IMR-90 (cell line): Measurements from ENCODE around the gene AUTS2. TPM values are rescaled to one million over a fixed set of nuclear protein-coding genes. Genes with fewer than 3 reads are reported as not detected.

Experiments used
- ATAC-seq: fragments of 200-7000 bp; cut with Tn5 transposase; 2 replicates; pipeline ENCODE4 v1.9.1; 2020; ENCODE audit warnings: low read depth, mild to moderate bottlenecking, moderate library complexity
- BruUV-seq: library from RNA; stranded (reverse); fragments of 400-500 nt; replicated peaks from 2 replicates; lab custom pipeline; 2021; lab: Mats Ljungman, UMichigan
- CTCF ChIA-PET: fragments of 300-600 bp; formaldehyde crosslinking; extraction: SDS; loops from one replicate; lab custom pipeline; 2021; ENCODE audit warnings: antibody characterized with exemption; lab: Yijun Ruan, JAX
- POLR2A ChIA-PET: fragments of 300-600 bp; sonication (Branson Sonifier 250); formaldehyde crosslinking; loops from one replicate; lab custom pipeline; 2022; ENCODE audit warnings: antibody characterized with exemption; ENCODE audit not compliant: unreplicated experiment; lab: Charles Lee
- DNase-seq: peaks from one replicate; pipeline ENCODE4 v3.0.0; 2013
- H2AFZ ChIP-seq: replicated peaks from 2 replicates; pipeline ENCODE3; 2013; ENCODE audit warnings: low read length, mild to moderate bottlenecking; ENCODE audit not compliant: poor library complexity
- H2AK5ac ChIP-seq: 2 replicates; pipeline ENCODE4 v1.6.1; 2013; ENCODE audit warnings: low read depth, low read length, inconsistent platforms
- H2AK9ac ChIP-seq: replicated peaks from 2 replicates; pipeline ENCODE3; 2013; ENCODE audit warnings: mild to moderate bottlenecking, low read depth, low read length, moderate library complexity; ENCODE audit not compliant: poor library complexity
- H2BK120ac ChIP-seq: 2 replicates; pipeline ENCODE4 v1.6.1; 2013; ENCODE audit warnings: low read depth, low read length, inconsistent platforms
- H2BK15ac ChIP-seq: 3 replicates; pipeline ENCODE4 v1.6.1; 2013; ENCODE audit warnings: low read depth, low read length, inconsistent platforms
- H2BK20ac ChIP-seq: 2 replicates; pipeline ENCODE4 v1.6.1; 2013; ENCODE audit warnings: low read depth, mild to moderate bottlenecking, inconsistent platforms, low read length, moderate library complexity
- H2BK5ac ChIP-seq: 2 replicates; pipeline ENCODE4 v1.6.1; 2013; ENCODE audit warnings: mild to moderate bottlenecking, low read depth, low read length, inconsistent platforms; ENCODE audit not compliant: poor library complexity, severe bottlenecking
- H3K14ac ChIP-seq: replicated peaks from 2 replicates; pipeline ENCODE4 v1.6.1; 2013; ENCODE audit warnings: low read depth, low read length, inconsistent platforms
- H3K18ac ChIP-seq: 2 replicates; pipeline ENCODE4 v1.6.1; 2013; ENCODE audit warnings: low read depth, low read length, control low read depth
- H3K23ac ChIP-seq: 2 replicates; pipeline ENCODE4 v1.6.1; 2013; ENCODE audit warnings: low read depth, low read length, inconsistent platforms
- H3K27ac ChIP-seq: 2 replicates; pipeline ENCODE4 v1.5.1; 2013; ENCODE audit warnings: mild to moderate bottlenecking, control low read depth, low read length; ENCODE audit not compliant: insufficient read depth
- H3K27me3 ChIP-seq: 2 replicates; pipeline ENCODE4 v1.6.1; 2013; ENCODE audit warnings: low read length; ENCODE audit not compliant: control insufficient read depth, insufficient read depth
- H3K36me3 ChIP-seq: 2 replicates; pipeline ENCODE4 v1.6.1; 2013; ENCODE audit warnings: low read length, mixed read lengths; ENCODE audit not compliant: control insufficient read depth, insufficient read depth
- H3K4ac ChIP-seq: 2 replicates; pipeline ENCODE4 v1.6.1; 2013; ENCODE audit warnings: low read depth, low read length, inconsistent platforms
- H3K4me1 ChIP-seq: 2 replicates; pipeline ENCODE4 v1.6.1; 2013; ENCODE audit warnings: low read length, mixed read lengths; ENCODE audit not compliant: control insufficient read depth, insufficient read depth
- H3K4me2 ChIP-seq: 2 replicates; pipeline ENCODE4 v1.6.1; 2013; ENCODE audit warnings: low read depth, mild to moderate bottlenecking, control low read depth, low read length, moderate library complexity
- H3K4me3 ChIP-seq: 2 replicates; pipeline ENCODE4 v1.5.1; 2013; ENCODE audit warnings: low read depth, mild to moderate bottlenecking, control low read depth, low read length, moderate library complexity; ENCODE audit not compliant: insufficient read depth
- H3K56ac ChIP-seq: 2 replicates; pipeline ENCODE4 v1.6.1; 2013; ENCODE audit warnings: low read length, inconsistent platforms; ENCODE audit not compliant: insufficient read depth; ENCODE audit errors: extremely low read depth
- H3K79me1 ChIP-seq, 2 experiments: 2 replicates each; pipeline ENCODE4 v1.6.1; 2013; ENCODE audit warnings: low read length in 2 of 2, inconsistent platforms in 1 of 2, low read depth in 1 of 2
- H3K9ac ChIP-seq: 2 replicates; pipeline ENCODE4 v1.6.1; 2013; ENCODE audit warnings: low read depth, low read length, control low read depth
- H3K9me1 ChIP-seq: 2 replicates; pipeline ENCODE4 v1.6.1; 2013; ENCODE audit warnings: low read length, inconsistent platforms; ENCODE audit not compliant: insufficient read depth
- H3K9me3 ChIP-seq: 2 replicates; pipeline ENCODE4 v1.6.1; 2013; ENCODE audit warnings: low read length; ENCODE audit not compliant: control insufficient read depth, insufficient read depth
- H4K20me1 ChIP-seq: 2 replicates; pipeline ENCODE4 v1.6.1; 2013; ENCODE audit warnings: low read length, inconsistent platforms; ENCODE audit not compliant: insufficient read depth
- H4K5ac ChIP-seq: 2 replicates; pipeline ENCODE4 v1.6.1; 2013; ENCODE audit warnings: mild to moderate bottlenecking, low read depth, low read length, control low read depth
- H4K8ac ChIP-seq, 2 experiments: 2 replicates each; pipeline ENCODE4 v1.6.1; 2013; ENCODE audit warnings: low read depth in 2 of 2, low read length in 2 of 2, control low read depth in 1 of 2, inconsistent platforms in 1 of 2
- H4K91ac ChIP-seq: 2 replicates; pipeline ENCODE4 v1.6.1; 2013; ENCODE audit warnings: low read depth, low read length, inconsistent platforms; ENCODE audit not compliant: insufficient read depth
- CHD1 ChIP-seq: IDR thresholded peaks from 2 replicates; pipeline ENCODE4 v1.6.1; 2012; ENCODE audit warnings: low read depth, low read length, improper control_type of control experiment
- CTCF ChIP-seq: conservative IDR thresholded peaks from 2 replicates; pipeline ENCODE4 v1.5.1; 2012; ENCODE audit warnings: mild to moderate bottlenecking, low read depth, low read length, improper control_type of control experiment
- MXI1 ChIP-seq: IDR thresholded peaks from 2 replicates; pipeline ENCODE4 v1.6.1; 2012; ENCODE audit warnings: low read depth, mild to moderate bottlenecking, low read length, moderate library complexity, borderline replicate concordance
- NFE2L2 ChIP-seq: fragments of 150-350 bp; IDR thresholded peaks from 2 replicates; pipeline ENCODE4 v1.6.1; 2016; ENCODE audit warnings: low read depth, mild to moderate bottlenecking, low read length
- RAD21 ChIP-seq: IDR thresholded peaks from 2 replicates; pipeline ENCODE4 v1.6.1; 2012; ENCODE audit warnings: low read length, improper control_type of control experiment
- RCOR1 ChIP-seq: IDR thresholded peaks from 2 replicates; pipeline ENCODE4 v1.6.1; 2012; ENCODE audit warnings: mild to moderate bottlenecking, low read length, improper control_type of control experiment; ENCODE audit not compliant: insufficient replicate concordance
- WGBS, 2 experiments: methylation state at CpG; one replicate each; pipeline versions ENCODE4 v1.1.5 to v1.1.7; 2013; ENCODE audit warnings: missing lambda C conversion rate in 2 of 2; ENCODE audit not compliant: insufficient read length in 1 of 2; ENCODE audit errors: extremely low coverage in 2 of 2; 5-methylcytosine and 5-hydroxymethylcytosine counted together
- dilution Hi-C: fragments of 300-500 bp; cut with HindIII; formaldehyde crosslinking; loops from one replicate; pipeline ENCODE4 v1.14.3; 2018; ENCODE audit warnings: low sequenced_read_pairs; ENCODE audit not compliant: unreplicated experiment
- in situ Hi-C: fragments of 300-500 bp; cut with MboI; formaldehyde crosslinking; loops from 3 replicates; pipeline ENCODE4 v1.14.3; 2019; ENCODE audit warnings: low sequenced_read_pairs, inconsistent platforms, mixed read lengths
- intact Hi-C: fragments of 100-400 bp; cut with micrococcal nuclease; formaldehyde crosslinking; loops from 2 replicates; pipeline ENCODE4 v1.10.0; 2022
- polyA plus RNA-seq, 3 experiments: library from polyadenylated mRNA; depleted of rRNA; stranded (reverse); fragments of >200 nt; gene quantifications; 2 replicates each; pipeline ENCODE4 v1.2.3, GENCODE V29; 2012; ENCODE audit warnings: low replicate concordance in 1 of 3
- total RNA-seq: library from RNA; depleted of rRNA; stranded (reverse); fragments of >200 nt; gene quantifications from 2 replicates; pipeline ENCODE4 v1.2.3, GENCODE V29; 2012
- TF ChIP-seq, protein P1 (sequence below): fragments of 150-350 bp; IDR thresholded peaks from 2 replicates; pipeline ENCODE4 v1.6.1; 2016; ENCODE audit warnings: low read depth, mild to moderate bottlenecking, low read length, moderate library complexity, borderline replicate concordance
- TF ChIP-seq, protein P2 (sequence below): fragments of 150-350 bp; IDR thresholded peaks from 2 replicates; pipeline ENCODE4 v1.6.1; 2017; ENCODE audit warnings: mild to moderate bottlenecking, antibody characterized with exemption, low read length, low read depth

AUTS2 gene
- total and polyA plus RNA-seq, 2 of the 4 experiments (the other 2 are of a cell fraction): 0.90 to 3.0 TPM

GRCh38 chr7:69922026-69922803 is 323.9 kb downstream of the AUTS2 start:
- CTCF ChIA-PET: interaction anchor here (0.6 kb wide), 1 partner anchor 346 kb away, joined by 4 read pairs; no protein-coding TSS in a partner anchor
- Histone ChIP-seq H2BK5ac (no peak overlapping the region), H4K91ac (no peak overlapping the region), H3K79me1 (no peaks in the 10 kb centered on the region), H3K4me2 (no peak overlapping the region), H2BK15ac (no peak overlapping the region), H3K4ac (no peak overlapping the region), H2AFZ (no peak overlapping the region), H4K8ac (no peak overlapping the region), H2BK20ac (no peak overlapping the region), H3K18ac (no peak overlapping the region), H3K23ac (no peak overlapping the region), H3K9ac (no peak overlapping the region), H3K9me3 (no peaks in the 10 kb centered on the region), H2AK9ac (no peak overlapping the region), H3K27me3 (no peaks in the 10 kb centered on the region), H2AK5ac (no peak overlapping the region), H4K5ac (no peak overlapping the region), H3K27ac (no peak overlapping the region), H3K9me1 (no peaks in the 10 kb centered on the region), H3K56ac (no peak overlapping the region), H2BK120ac (no peak overlapping the region), H3K4me1 (no peaks in the 10 kb centered on the region), H3K4me3 (no peak overlapping the region), H4K20me1 (no peaks in the 10 kb centered on the region), H3K14ac (no peak overlapping the region), H3K36me3 (no peaks in the 10 kb centered on the region)
- POLR2A ChIA-PET: no interaction called here
- TF ChIP-seq MXI1 (no peak), NFE2L2 (no peak), CTCF (no peak), RCOR1 (no peak), RAD21 (no peak), CHD1 (no peak)
- TF ChIP-seq, protein P1, sequence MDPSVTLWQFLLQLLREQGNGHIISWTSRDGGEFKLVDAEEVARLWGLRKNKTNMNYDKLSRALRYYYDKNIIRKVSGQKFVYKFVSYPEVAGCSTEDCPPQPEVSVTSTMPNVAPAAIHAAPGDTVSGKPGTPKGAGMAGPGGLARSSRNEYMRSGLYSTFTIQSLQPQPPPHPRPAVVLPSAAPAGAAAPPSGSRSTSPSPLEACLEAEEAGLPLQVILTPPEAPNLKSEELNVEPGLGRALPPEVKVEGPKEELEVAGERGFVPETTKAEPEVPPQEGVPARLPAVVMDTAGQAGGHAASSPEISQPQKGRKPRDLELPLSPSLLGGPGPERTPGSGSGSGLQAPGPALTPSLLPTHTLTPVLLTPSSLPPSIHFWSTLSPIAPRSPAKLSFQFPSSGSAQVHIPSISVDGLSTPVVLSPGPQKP: no peak
- TF ChIP-seq, protein P2, sequence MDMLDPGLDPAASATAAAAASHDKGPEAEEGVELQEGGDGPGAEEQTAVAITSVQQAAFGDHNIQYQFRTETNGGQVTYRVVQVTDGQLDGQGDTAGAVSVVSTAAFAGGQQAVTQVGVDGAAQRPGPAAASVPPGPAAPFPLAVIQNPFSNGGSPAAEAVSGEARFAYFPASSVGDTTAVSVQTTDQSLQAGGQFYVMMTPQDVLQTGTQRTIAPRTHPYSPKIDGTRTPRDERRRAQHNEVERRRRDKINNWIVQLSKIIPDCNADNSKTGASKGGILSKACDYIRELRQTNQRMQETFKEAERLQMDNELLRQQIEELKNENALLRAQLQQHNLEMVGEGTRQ: no peak
- BruUV-seq: no TSS peak
- in situ Hi-C loops: no loop called here
- no peak for ATAC-seq
- dilution Hi-C loops: no loop called here
- no CpG with 5 or more reads among the region's 6 CpGs for WGBS, 2 experiments
- no peak for DNase-seq
- intact Hi-C loops: no loop called here
